HEK293 (cell line): ENCODE results near the gene HCN4.

Experiments used
- CTCF ChIA-PET: fragments of 350-600 bp; formaldehyde crosslinking; extraction: SDS; loops from one replicate; lab custom pipeline; 2021; ENCODE audit warnings: antibody characterized with exemption; lab: Yijun Ruan, JAX
- POLR2A ChIA-PET: fragments of 300-600 bp; formaldehyde crosslinking; extraction: SDS; loops from one replicate; lab custom pipeline; 2020; ENCODE audit warnings: antibody characterized with exemption, inconsistent platforms; lab: Yijun Ruan, JAX
- H3K27ac ChIP-seq: fragments of 200-500 bp; sonication (Bioruptor generic); 2 replicates; pipeline ENCODE4 v1.5.1; 2014; ENCODE audit warnings: low read depth, low read length, control low read depth, inconsistent platforms; ENCODE audit errors: extremely low read depth
- H3K36me3 ChIP-seq, 2 experiments: fragments of 200-500 bp in 1 of 2; sonication (Bioruptor generic) in 1 of 2; 1 replicate in 1 of 2; 2 replicates in 1 of 2; pipeline ENCODE4 v1.5.1; 2014 to 2017; ENCODE audit warnings: inconsistent platforms in 2 of 2, low read length in 2 of 2; ENCODE audit not compliant: control insufficient read depth in 2 of 2, insufficient read depth in 1 of 2
- H3K4me1 ChIP-seq: fragments of 200-500 bp; sonication (Bioruptor generic); 2 replicates; pipeline ENCODE4 v1.5.1; 2014; ENCODE audit warnings: mild to moderate bottlenecking, low read length, inconsistent platforms; ENCODE audit not compliant: control insufficient read depth, insufficient read depth
- H3K4me3 ChIP-seq: 2 replicates; pipeline ENCODE4 v1.5.1; 2011; ENCODE audit warnings: low read depth, mild to moderate bottlenecking, control low read depth, low read length, moderate library complexity
- H3K9me3 ChIP-seq: fragments of 200-500 bp; sonication (Bioruptor generic); 2 replicates; pipeline ENCODE4 v1.5.1; 2014; ENCODE audit warnings: low read depth, low read length, inconsistent platforms; ENCODE audit not compliant: control insufficient read depth, insufficient read depth
- EGR2 ChIP-seq: fragments of 450-650 bp; formaldehyde crosslinking; IDR thresholded peaks from 2 replicates; pipeline ENCODE4 v1.5.1; 2016; ENCODE audit warnings: low read depth, missing biosample characterization, missing genetic modification characterization
- GLIS2 ChIP-seq: fragments of 450-650 bp; formaldehyde crosslinking; IDR thresholded peaks from 2 replicates; pipeline ENCODE4 v1.5.1; 2016; ENCODE audit warnings: missing biosample characterization, missing genetic modification characterization
- HOXD13 ChIP-seq: sonication (generic); formaldehyde crosslinking; IDR thresholded peaks from 2 replicates; pipeline ENCODE4 v1.8.0; 2022; ENCODE audit warnings: missing genetic modification reagents, borderline replicate concordance
- IKZF3 ChIP-seq: fragments of 450-650 bp; IDR thresholded peaks from 2 replicates; pipeline ENCODE4 v1.5.0; 2018; ENCODE audit warnings: missing biosample characterization, mild to moderate bottlenecking, missing genetic modification characterization, moderate library complexity
- MYNN ChIP-seq: fragments of 450-650 bp; formaldehyde crosslinking; IDR thresholded peaks from 2 replicates; pipeline ENCODE4 v1.5.1; 2016; ENCODE audit warnings: missing biosample characterization, missing genetic modification characterization, borderline replicate concordance
- ZBTB10 ChIP-seq: fragments of 450-650 bp; formaldehyde crosslinking; IDR thresholded peaks from 2 replicates; pipeline ENCODE4 v1.5.1; 2016; ENCODE audit warnings: missing biosample characterization, missing genetic modification characterization
- ZFHX2 ChIP-seq: fragments of 450-650 bp; formaldehyde crosslinking; conservative IDR thresholded peaks from 2 replicates; pipeline ENCODE4 v1.5.1; 2016; ENCODE audit warnings: missing biosample characterization, missing genetic modification characterization
- ZFP37 ChIP-seq: fragments of 450-650 bp; formaldehyde crosslinking; IDR thresholded peaks from 2 replicates; pipeline ENCODE4 v1.5.1; 2016; ENCODE audit warnings: missing biosample characterization, missing genetic modification characterization
- ZNF302 ChIP-seq: fragments of 450-650 bp; formaldehyde crosslinking; IDR thresholded peaks from 2 replicates; pipeline ENCODE4 v1.5.1; 2016; ENCODE audit warnings: missing biosample characterization, missing genetic modification characterization, low read depth
- ZNF354C ChIP-seq: fragments of 450-650 bp; formaldehyde crosslinking; IDR thresholded peaks from 2 replicates; pipeline ENCODE4 v1.5.1; 2016; ENCODE audit warnings: missing biosample characterization, missing genetic modification characterization, low read depth, borderline replicate concordance
- ZNF37A ChIP-seq: fragments of 450-650 bp; IDR thresholded peaks from 2 replicates; pipeline ENCODE4 v1.5.1; 2018; ENCODE audit warnings: missing biosample characterization, missing genetic modification characterization
- ZNF473 ChIP-seq: fragments of 450-650 bp; formaldehyde crosslinking; IDR thresholded peaks from 2 replicates; pipeline ENCODE4 v1.5.1; 2017; ENCODE audit warnings: missing biosample characterization, missing genetic modification characterization
- ZNF501 ChIP-seq: fragments of 450-650 bp; formaldehyde crosslinking; IDR thresholded peaks from 2 replicates; pipeline ENCODE4 v1.5.1; 2016; ENCODE audit warnings: missing biosample characterization, missing genetic modification characterization
- ZNF548 ChIP-seq: fragments of 450-650 bp; formaldehyde crosslinking; IDR thresholded peaks from 2 replicates; pipeline ENCODE4 v1.5.1; 2016; ENCODE audit warnings: missing biosample characterization, missing genetic modification characterization
- ZNF560 ChIP-seq: fragments of 450-650 bp; formaldehyde crosslinking; IDR thresholded peaks from 2 replicates; pipeline ENCODE4 v1.5.1; 2017; ENCODE audit warnings: missing biosample characterization, missing genetic modification characterization, borderline replicate concordance
- ZNF621 ChIP-seq: fragments of 450-650 bp; formaldehyde crosslinking; IDR thresholded peaks from 2 replicates; pipeline ENCODE4 v1.5.1; 2017; ENCODE audit warnings: missing biosample characterization, missing genetic modification characterization
- ZNF670 ChIP-seq: fragments of 450-650 bp; formaldehyde crosslinking; IDR thresholded peaks from 2 replicates; pipeline ENCODE4 v1.5.1; 2016; ENCODE audit warnings: missing biosample characterization, missing genetic modification characterization, low read depth
- ZNF792 ChIP-seq: fragments of 450-650 bp; formaldehyde crosslinking; IDR thresholded peaks from 2 replicates; pipeline ENCODE4 v1.5.1; 2016; ENCODE audit warnings: missing biosample characterization, missing genetic modification characterization
- ZSCAN30 ChIP-seq: fragments of 450-650 bp; IDR thresholded peaks from 2 replicates; pipeline ENCODE4 v1.5.1; 2018; ENCODE audit warnings: missing biosample characterization, mild to moderate bottlenecking, missing genetic modification characterization, moderate library complexity
- TF ChIP-seq, protein P1 (sequence below): fragments of 450-650 bp; formaldehyde crosslinking; IDR thresholded peaks from 2 replicates; pipeline ENCODE4 v1.5.1; 2016; ENCODE audit warnings: missing biosample characterization, missing genetic modification characterization

The HCN4 gene

GRCh38 chr15:73329501-73330200 lies 39.1 kb downstream of the HCN4 start:
- Histone ChIP-seq H3K36me3 (no peaks in the 10 kb centered on the region), H3K4me3 (no peak overlapping the region), H3K4me1 (no peaks in the 10 kb centered on the region), H3K9me3 (no peaks in the 10 kb centered on the region), H3K27ac (no peak overlapping the region)
- TF ChIP-seq ZNF548 (tag by site-specific recombination) (no peak), ZNF354C (tag by site-specific recombination) (no peak), ZNF473 (tag by site-specific recombination) (no peak), HOXD13 (no peak), ZNF501 (no peak), EGR2 (tag by site-specific recombination) (peak; percentile 93), ZFHX2 (tag by site-specific recombination) (peak; percentile 73), ZNF560 (no peak), ZNF621 (tag by site-specific recombination) (no peak), ZBTB10 (tag by site-specific recombination) (no peak), IKZF3 (tag by site-specific recombination) (no peak), ZNF37A (tag by site-specific recombination) (no peak), ZNF792 (no peak), ZNF302 (tag by site-specific recombination) (no peak)
- TF ChIP-seq, protein P1, sequence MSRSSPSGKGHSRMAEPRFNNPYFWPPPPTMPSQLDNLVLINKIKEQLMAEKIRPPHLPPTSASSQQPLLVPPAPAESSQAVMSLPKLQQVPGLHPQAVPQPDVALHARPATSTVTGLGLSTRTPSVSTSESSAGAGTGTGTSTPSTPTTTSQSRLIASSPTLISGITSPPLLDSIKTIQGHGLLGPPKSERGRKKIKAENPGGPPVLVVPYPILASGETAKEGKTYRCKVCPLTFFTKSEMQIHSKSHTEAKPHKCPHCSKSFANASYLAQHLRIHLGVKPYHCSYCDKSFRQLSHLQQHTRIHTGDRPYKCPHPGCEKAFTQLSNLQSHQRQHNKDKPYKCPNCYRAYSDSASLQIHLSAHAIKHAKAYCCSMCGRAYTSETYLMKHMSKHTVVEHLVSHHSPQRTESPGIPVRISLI (tag by site-specific recombination), result no peak
- ChIA-PET CTCF (no interaction called here), POLR2A (no interaction called here)

GRCh38 chr15:73328981-73329380 lies 39.8 kb downstream of the HCN4 start:
- Histone ChIP-seq H3K4me3 (no peak overlapping the region), H3K4me1 (no peaks in the 10 kb centered on the region), H3K9me3 (no peaks in the 10 kb centered on the region), H3K27ac (no peak overlapping the region), H3K36me3 (no peaks in the 10 kb centered on the region)
- ChIA-PET POLR2A (no interaction called here), CTCF (interaction anchor here (0.7 kb wide), 1 partner anchor 9 kb away, joined by 3 read pairs; no protein-coding TSS in a partner anchor)
- TF ChIP-seq ZNF792 (no peak), ZNF670 (no peak), ZFP37 (tag by site-specific recombination) (no peak), GLIS2 (tag by site-specific recombination) (0 out of 2 replicates have a peak, but pooled peaks have one; percentile 7), ZSCAN30 (no peak), MYNN (tag by site-specific recombination) (no peak)
